ENCODE measurements around the gene XPR1.
"Not testable (repeated sequence)": the region's sequence is repeated elsewhere in the genome, so short reads cannot be mapped to it uniquely, and the experiment has no call there.

XPR1 gene

GRCh38 chr1:180842491-180843275 lies 210.9 kb downstream of the XPR1 start:
- DNase-seq = no peak

DNA sequence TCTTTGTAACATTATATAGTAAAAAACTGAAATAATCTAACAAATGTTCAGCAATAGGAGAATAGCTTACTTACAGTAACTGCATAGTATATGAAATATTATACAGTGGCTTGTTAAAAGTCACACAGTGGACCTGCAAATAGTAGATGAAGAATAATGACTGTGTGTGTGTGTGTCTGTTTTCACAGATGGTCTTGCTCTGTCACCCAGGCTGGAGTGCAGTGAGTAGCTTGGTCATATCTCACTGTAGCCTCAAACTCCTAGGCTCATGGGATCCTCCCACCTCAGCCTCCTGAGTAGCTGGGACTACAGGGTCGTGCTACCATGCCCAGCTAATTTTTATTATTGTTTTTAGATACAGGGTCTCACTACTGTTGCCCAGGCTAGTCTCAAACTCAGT lies 213.5 kb downstream of the XPR1 start:
- no peak for DNase-seq

- DNase-seq = no peak
Observed at GRCh38 chr1:180848191-180848590, 216.4 kb downstream of the XPR1 start.

- DNase-seq = no peak
Observed at GRCh38 chr1:180849031-180849775, 217.4 kb downstream of the XPR1 start.

DNA sequence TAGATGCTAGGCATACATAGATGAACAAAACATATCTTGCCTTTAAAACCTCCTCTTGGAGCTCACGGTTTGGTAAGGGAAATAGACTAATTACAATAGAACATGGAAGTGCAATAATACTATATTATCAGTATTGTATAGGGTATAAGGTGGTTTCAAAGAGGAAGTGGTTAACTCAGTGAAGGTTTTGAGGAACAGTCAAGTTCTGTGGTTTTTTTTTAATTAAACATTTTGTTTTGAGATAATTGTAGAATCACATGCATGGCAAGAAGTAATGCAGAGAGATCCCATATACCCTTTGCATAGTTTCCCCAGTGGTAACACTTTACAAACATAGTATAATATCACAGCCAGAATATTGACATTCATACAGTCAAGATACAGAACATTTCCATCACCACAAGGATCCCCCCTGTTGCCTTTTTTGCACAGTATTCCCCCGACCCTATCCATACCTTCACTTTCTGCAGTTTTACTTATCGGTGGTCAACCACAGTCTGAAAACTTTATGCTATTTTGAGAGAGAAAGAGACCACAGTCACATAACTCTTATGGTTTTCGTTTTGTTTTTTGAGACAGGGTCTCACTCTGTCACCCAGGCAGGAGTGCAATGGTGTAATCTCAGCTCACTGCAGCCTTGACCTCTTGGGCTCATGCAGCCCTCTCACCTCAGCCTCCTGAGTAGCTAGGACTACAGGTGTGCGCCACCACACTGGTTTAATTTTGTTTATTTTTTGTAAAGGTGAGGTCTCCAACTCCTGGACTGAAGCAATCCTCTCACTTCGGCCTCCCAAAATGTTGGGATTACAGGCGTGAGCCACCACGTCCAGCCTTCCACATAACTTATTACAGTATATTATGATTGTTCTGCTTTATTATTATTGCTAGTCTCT lies 220.4 kb downstream of the XPR1 start:
- peak; percentile 87 for DNase-seq

DNA sequence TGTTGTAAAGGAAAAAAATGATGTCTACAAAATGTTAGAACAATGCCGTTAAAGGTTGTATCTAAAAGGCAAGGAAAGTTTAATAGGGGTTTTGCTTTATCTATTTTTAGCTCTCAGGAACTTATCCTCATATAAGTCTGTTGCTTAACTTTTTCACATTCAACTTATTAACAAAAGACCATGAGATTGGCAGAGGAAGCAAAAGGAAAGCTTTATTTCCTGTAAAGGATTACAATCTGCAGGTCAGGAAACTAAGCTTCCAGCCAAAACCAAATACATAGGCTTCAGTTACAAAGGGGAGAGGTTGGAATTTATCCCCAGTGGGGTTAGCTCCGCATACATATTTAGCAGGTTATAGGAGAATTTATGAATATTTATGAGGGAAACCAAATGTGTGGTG lies 222.2 kb downstream of the XPR1 start:
- DNase-seq = peak; percentile 48

DNA sequence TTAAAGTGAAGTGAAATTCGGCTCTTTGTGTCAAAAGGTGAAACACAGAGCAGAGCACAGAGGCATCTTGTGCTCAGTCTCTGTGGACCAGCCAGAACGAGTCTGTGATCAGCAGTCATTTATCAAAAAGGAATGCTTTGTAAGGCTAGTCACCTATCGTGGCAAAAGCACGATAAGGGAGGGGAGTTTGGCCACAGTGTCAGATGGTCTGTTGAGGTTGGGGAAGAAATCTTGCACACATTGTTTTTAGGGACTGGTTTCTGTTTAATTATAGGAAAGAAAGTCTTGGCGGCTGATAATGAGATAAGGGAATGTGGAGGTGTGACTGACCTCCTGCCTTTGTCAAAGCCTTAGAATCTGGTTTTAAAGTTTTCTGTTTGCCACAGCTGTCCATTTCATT lies 222.6 kb downstream of the XPR1 start:
- DNase-seq = peak; percentile 89

- not testable (repeated sequence) for DNase-seq
Observed at GRCh38 chr1:180857947-180858725, 226.3 kb downstream of the XPR1 start.

GRCh38 chr1:180859306-180859705 lies 227.5 kb downstream of the XPR1 start:
- DNase-seq = no peak

DNA sequence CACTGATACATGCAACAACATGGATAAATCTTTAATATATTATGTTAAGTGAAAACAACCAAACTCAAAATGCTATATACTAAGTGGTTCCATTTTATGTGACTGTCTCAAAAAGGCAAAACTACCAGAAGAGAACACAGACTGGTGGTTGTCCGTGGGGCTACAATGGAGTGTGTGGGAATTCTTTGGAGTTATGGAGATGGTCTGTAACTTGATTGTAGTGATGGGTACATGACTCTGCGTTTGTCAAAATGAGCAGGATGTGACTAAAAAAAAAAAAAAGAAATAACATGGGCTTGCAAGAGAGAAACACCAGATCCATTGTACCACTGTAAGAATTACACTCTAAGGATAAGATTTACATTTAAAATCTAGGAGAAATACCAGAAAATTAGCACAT lies 228.7 kb downstream of the XPR1 start:
- DNase-seq = no peak

DNA sequence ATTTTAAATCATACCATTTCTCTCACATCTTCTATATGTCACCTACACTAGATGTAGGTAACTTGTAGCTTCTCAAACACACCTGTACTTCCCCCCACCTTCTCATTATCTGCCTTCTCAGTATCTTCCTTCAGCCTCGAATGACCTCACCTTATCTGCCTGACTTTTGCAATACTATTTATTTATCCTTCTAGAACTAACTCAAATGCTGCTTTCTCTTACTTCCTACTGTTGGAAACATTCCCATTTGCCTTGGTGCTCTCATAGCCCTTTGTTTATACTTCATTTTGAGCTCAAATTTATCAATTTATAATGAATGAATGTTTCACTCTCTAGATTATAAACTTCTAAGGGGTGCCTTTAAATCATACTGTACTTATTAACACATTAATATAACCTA lies 230.5 kb downstream of the XPR1 start:
- DNase-seq = no peak

- DNase-seq = peak; percentile 84
Observed at GRCh38 chr1:180863158-180863775, 231.4 kb downstream of the XPR1 start.

GRCh38 chr1:180881806-180882509 lies 250.1 kb downstream of the XPR1 start:
- peak; percentile 82 for DNase-seq

DNA sequence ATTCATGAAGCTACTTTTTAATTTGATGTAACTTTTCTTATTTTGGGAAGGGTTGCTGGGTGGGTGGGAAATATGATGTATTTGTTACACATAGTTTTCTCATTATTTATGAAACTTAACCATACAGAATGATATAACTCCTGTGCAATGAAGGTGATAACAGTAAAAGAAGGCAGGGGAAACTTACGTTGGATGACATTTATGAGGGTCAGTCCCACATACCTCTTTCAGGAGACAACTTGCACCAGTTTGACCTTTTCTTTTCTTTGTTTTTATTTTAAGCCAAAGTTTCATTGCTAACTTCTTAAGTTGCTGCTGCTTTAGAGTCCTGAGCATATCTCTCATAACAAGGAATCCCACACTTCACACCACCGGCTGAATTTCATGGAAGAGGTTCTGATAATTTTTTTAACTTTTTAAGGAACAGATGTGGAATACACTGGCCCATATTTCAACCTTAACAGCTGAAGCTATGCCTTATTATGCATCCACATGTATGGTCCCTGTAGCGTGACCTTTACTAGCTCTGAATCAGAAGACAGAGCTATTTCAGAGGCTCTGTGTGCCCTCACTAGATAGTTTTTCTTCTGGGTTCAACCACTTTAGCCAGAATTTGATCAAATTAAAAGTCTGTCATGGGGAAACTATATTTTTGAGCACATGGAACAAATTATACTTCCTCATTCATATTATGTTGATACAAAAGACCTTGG lies 252.9 kb downstream of the XPR1 start:
- no peak for DNase-seq

GRCh38 chr1:180886338-180886737 lies 254.5 kb downstream of the XPR1 start:
- DNase-seq = no peak

- DNase-seq = no peak
Observed at GRCh38 chr1:180887841-180888240, 256.0 kb downstream of the XPR1 start.

DNA sequence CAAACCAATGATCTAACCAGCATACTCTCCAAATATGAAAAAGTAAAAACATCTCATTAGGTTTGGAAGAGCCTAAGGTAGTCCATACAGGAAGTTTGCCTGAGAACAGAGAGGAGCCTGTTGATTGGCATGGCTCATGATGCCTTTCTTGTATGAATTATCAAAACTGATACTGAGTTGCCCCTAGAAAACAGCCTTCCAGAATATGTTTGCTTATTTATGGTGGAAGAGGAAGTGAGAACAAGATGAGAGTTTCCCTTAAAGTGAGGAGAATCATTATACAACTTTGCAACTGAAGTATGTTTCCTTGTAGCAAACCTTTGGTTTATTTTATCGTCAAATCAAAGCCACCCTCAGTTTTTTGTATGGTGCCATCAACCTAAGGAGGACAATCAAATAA lies 257.0 kb downstream of the XPR1 start:
- DNase-seq = no peak

DNA sequence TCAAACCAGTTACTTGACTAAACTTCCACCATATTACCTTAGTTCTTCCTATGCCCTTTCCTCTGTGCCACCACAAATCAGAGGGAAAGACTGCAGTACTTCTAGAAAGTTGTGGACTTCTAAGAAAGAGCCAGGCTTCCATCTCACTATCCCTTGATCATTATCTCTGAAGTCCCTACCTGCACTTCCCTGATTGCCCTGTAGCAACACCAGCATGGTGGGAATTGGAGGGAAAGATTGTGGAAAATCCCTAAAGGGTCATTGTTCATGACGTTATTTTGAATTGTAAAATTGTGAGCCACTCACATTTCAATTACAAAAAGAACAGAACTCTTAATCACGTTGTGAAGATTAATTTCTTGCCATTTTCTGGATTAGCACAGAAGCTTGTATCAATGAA lies 257.5 kb downstream of the XPR1 start:
- DNase-seq = no peak

DNA sequence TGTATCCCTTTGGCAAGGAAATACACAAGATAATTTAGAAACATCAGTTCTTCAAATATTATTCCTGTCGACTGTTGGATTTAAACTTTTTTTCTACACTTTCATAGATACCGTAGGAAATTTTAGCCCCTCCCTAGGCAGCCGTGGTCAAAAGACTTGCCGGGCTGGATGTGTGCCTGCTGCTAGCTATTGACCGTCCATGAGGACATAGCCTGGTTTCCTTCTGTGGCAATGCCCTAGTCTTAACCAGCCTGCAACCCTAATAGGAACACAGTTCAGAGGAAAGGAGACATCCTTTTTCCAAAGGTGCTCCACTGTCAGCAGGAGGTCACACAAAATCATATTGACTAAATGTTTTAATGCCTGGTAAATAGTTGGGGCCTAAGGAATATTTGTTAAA lies 260.4 kb downstream of the XPR1 start:
- no peak for DNase-seq

- no peak for DNase-seq
Observed at GRCh38 chr1:180892675-180893074, 260.9 kb downstream of the XPR1 start.

DNA sequence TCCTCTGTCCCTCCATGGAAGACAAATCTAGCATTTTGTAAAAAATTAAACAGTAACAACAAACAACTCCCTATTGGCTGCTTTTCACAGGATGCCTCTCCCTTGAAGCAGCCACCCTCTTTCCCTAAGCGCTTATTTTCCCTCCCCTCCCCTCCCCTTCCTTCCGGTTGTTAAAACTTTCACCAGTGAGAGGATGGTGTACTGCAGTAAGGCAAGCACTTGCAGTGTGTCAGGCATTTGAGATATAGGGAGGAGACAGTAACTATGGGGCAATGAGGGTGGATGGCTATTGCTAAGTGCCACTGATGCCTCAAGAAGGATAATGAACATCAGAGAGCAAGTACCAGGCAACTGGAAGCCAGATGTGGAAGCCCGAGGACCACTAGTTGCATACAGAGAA lies 261.8 kb downstream of the XPR1 start:
- no peak for DNase-seq
